Measurements from ENCODE around the gene TADA1.

- no peak for TF ChIP-seq CTCF (IDR thresholded peaks at IDR 0.05)
- TF ChIP-seq POLR2A (IDR thresholded peaks at IDR 0.05) = no peak
Measured at GRCh38 chr1:166874464-166874863, 1.6 kb downstream of the TADA1 start.

All from esophagus squamous epithelium (tissue), 4 donors.